Gastroesophageal sphincter (tissue), 3 donors: Measurements from ENCODE around the gene MON1A.

Experiments
- CTCF ChIP-seq, 4 experiments: fragments of 200-600 bp in 2 of 4; fragments of 450-650 bp in 2 of 4; sonication (generic) in 1 of 4; IDR thresholded peaks; one replicate each; pipeline ENCODE4 v1.5.1; 2017 to 2019; ENCODE audit warnings: antibody characterized with exemption in 4 of 4, mild to moderate bottlenecking in 2 of 4, moderate library complexity in 2 of 4
- POLR2AphosphoS5 ChIP-seq: sonication (generic); formaldehyde crosslinking; IDR thresholded peaks from one replicate; pipeline ENCODE4 v1.6.1; 2017; ENCODE audit warnings: antibody characterized with exemption

GRCh38 chr3:49926117-49926728, 3.4 kb downstream of the MON1A start:
- no peak for TF ChIP-seq POLR2AphosphoS5
- no peak for TF ChIP-seq CTCF (IDR thresholded peaks at IDR 0.05)
